Smooth muscle cell (in vitro differentiated cells): ENCODE measurements around the gene ARMC7. TPM values are rescaled to one million over a fixed set of nuclear protein-coding genes. Genes with fewer than 3 reads are reported as not detected.

Experiments used
- DNase-seq: peaks from one replicate; lab custom pipeline; 2025; ENCODE audit not compliant: unreplicated experiment; lab: John Stamatoyannopoulos, UW
- H2AFZ ChIP-seq: fragments of 200-600 bp; sonication (generic); 2 replicates; pipeline ENCODE4 v1.6.0; 2016; ENCODE audit warnings: antibody characterized with exemption, low read depth, mild to moderate bottlenecking
- H3F3A ChIP-seq: fragments of 200-600 bp; sonication (generic); 2 replicates; pipeline ENCODE4 v1.6.0; 2017; ENCODE audit warnings: antibody characterized with exemption, low read depth
- H3K27ac ChIP-seq: fragments of 200-600 bp; sonication (generic); 2 replicates; pipeline ENCODE4 v1.5.1; 2016; ENCODE audit warnings: low read depth, mild to moderate bottlenecking
- H3K27me3 ChIP-seq: fragments of 200-600 bp; sonication (generic); 2 replicates; pipeline ENCODE4 v1.6.1; 2016; ENCODE audit warnings: low read depth, mild to moderate bottlenecking
- H3K36me3 ChIP-seq: fragments of 200-600 bp; sonication (generic); 2 replicates; pipeline ENCODE4 v1.5.1; 2016; ENCODE audit warnings: low read depth
- H3K4me1 ChIP-seq: fragments of 200-600 bp; sonication (generic); 2 replicates; pipeline ENCODE4 v1.5.1; 2016; ENCODE audit warnings: low read depth
- H3K4me2 ChIP-seq: fragments of 200-600 bp; sonication (generic); 2 replicates; pipeline ENCODE4 v1.6.0; 2016; ENCODE audit warnings: mild to moderate bottlenecking
- H3K4me3 ChIP-seq: fragments of 200-600 bp; sonication (generic); 2 replicates; pipeline ENCODE4 v1.5.1; 2016; ENCODE audit warnings: mild to moderate bottlenecking
- H3K79me2 ChIP-seq: fragments of 200-600 bp; sonication (generic); 2 replicates; pipeline ENCODE4 v1.6.0; 2016; ENCODE audit warnings: low read depth, mild to moderate bottlenecking
- H3K9ac ChIP-seq: fragments of 200-600 bp; sonication (generic); 2 replicates; pipeline ENCODE4 v1.6.0; 2016; ENCODE audit warnings: low read depth
- H3K9me3 ChIP-seq: fragments of 200-600 bp; sonication (generic); replicated peaks from 2 replicates; pipeline ENCODE4 v1.5.1; 2016; ENCODE audit warnings: low read depth
- H4K20me1 ChIP-seq: fragments of 200-600 bp; sonication (generic); 2 replicates; pipeline ENCODE4 v1.6.0; 2016; ENCODE audit warnings: low read depth
- WGBS: methylation state at CpG from one replicate; pipeline ENCODE4 v1.1.7; 2016; ENCODE audit warnings: low lambda C conversion rate; 5-methylcytosine and 5-hydroxymethylcytosine counted together
- polyA plus RNA-seq: library from polyadenylated mRNA; unstranded; fragments of >200 nt; fragmentation: Nextera tagmentation; extraction: Ambion mirVana; gene quantifications from 2 replicates; pipeline ENCODE4 v1.2.1, GENCODE V29; 2016
- total RNA-seq: library from RNA; depleted of rRNA; stranded (reverse); fragments of >200 nt; gene quantifications from 2 replicates; pipeline ENCODE4 v1.2.3, GENCODE V29; 2014
- TF ChIP-seq, protein P1 (sequence below): fragments of 200-600 bp; sonication (generic); IDR thresholded peaks from 2 replicates; pipeline ENCODE4 v1.5.1; 2017; ENCODE audit warnings: borderline replicate concordance, mild to moderate bottlenecking, antibody characterized with exemption; ENCODE audit not compliant: insufficient read depth, poor library complexity, severe bottlenecking

ARMC7 gene
- total and polyA plus RNA-seq, 2 experiments from 2014 or later = 1.8 to 6.8 TPM

GRCh38 chr17:75097865-75098264, 11.9 kb upstream of the ARMC7 start:
- H3K27ac ChIP-seq = no peak overlapping the region

DNA sequence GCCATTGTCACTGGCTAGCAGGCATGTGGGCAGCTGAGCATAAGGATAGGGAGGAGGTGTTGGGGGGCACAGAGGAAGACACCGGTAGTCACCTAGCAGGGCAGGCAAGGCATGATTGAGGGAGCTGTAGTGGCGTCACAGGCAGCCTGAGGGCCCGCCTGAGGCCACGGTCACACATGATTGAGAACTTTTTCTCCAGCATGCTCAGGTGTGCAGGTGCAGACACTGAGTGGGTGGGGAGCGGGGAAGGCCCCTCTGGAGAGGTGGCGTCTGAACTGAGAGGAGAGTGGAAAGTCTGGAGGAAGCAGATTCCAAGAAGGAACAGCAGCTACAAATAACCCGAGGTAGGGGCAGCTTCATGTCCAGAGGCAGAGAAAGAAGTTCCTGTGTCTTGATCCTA, 10.9 kb upstream of the ARMC7 start:
- WGBS = 86% methylated on average over 7 of the region's 7 CpGs
- TF ChIP-seq, protein P1, sequence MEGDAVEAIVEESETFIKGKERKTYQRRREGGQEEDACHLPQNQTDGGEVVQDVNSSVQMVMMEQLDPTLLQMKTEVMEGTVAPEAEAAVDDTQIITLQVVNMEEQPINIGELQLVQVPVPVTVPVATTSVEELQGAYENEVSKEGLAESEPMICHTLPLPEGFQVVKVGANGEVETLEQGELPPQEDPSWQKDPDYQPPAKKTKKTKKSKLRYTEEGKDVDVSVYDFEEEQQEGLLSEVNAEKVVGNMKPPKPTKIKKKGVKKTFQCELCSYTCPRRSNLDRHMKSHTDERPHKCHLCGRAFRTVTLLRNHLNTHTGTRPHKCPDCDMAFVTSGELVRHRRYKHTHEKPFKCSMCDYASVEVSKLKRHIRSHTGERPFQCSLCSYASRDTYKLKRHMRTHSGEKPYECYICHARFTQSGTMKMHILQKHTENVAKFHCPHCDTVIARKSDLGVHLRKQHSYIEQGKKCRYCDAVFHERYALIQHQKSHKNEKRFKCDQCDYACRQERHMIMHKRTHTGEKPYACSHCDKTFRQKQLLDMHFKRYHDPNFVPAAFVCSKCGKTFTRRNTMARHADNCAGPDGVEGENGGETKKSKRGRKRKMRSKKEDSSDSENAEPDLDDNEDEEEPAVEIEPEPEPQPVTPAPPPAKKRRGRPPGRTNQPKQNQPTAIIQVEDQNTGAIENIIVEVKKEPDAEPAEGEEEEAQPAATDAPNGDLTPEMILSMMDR = no peak
- Histone ChIP-seq H3K4me2 (no peak overlapping the region), H2AFZ (no peak overlapping the region), H3K27me3 (no peaks in the 10 kb centered on the region), H3K79me2 (no peaks in the 10 kb centered on the region), H3K9me3 (no peaks in the 10 kb centered on the region), H3K9ac (no peak overlapping the region), H3K4me1 (no peaks in the 10 kb centered on the region), H3K36me3 (no peaks in the 10 kb centered on the region), H3F3A (no peaks in the 10 kb centered on the region), H4K20me1 (peaks cover under 1% of the 10 kb centered on the region), H3K4me3 (no peak overlapping the region), H3K27ac (no peak overlapping the region)
- no peak for DNase-seq

More at GRCh38 chr17:75097865-75098264, 11.9 kb upstream of the ARMC7 start:
- peaks cover 6% of the 10 kb centered on the region for H3F3A ChIP-seq
- H3K36me3 ChIP-seq = no peaks in the 10 kb centered on the region
- no peaks in the 10 kb centered on the region for H3K79me2 ChIP-seq
- H2AFZ ChIP-seq = no peak overlapping the region
- no peaks in the 10 kb centered on the region for H3K9me3 ChIP-seq
- TF ChIP-seq, protein P1 = no peak
- no peak for DNase-seq
- H3K4me3 ChIP-seq = no peak overlapping the region
- over 99% methylated on average over 7 of the region's 7 CpGs for WGBS
- peaks cover 11% of the 10 kb centered on the region for H4K20me1 ChIP-seq
- no peak overlapping the region for H3K9ac ChIP-seq
- peaks cover 5% of the 10 kb centered on the region for H3K4me1 ChIP-seq
- H3K4me2 ChIP-seq = no peak overlapping the region
- no peaks in the 10 kb centered on the region for H3K27me3 ChIP-seq

GRCh38 chr17:75099881-75100595, 9.7 kb upstream of the ARMC7 start:
- no peaks in the 10 kb centered on the region for H3K9me3 ChIP-seq

More at GRCh38 chr17:75099881-75100595, 9.7 kb upstream of the ARMC7 start:
- TF ChIP-seq, protein P1 = no peak
- DNase-seq = no peak
- Histone ChIP-seq H2AFZ (no peak overlapping the region), H3F3A (no peaks in the 10 kb centered on the region), H3K27ac (no peak overlapping the region), H3K79me2 (no peaks in the 10 kb centered on the region), H3K36me3 (no peaks in the 10 kb centered on the region), H3K4me3 (no peak overlapping the region), H3K9ac (no peak overlapping the region), H3K4me1 (no peaks in the 10 kb centered on the region), H3K4me2 (no peak overlapping the region), H3K27me3 (no peaks in the 10 kb centered on the region), H4K20me1 (no peaks in the 10 kb centered on the region)
- WGBS = 98% methylated on average over 31 of the region's 31 CpGs
